Activated CD8-positive, alpha-beta memory T cell treated with anti-CD3 and anti-CD28 coated beads, Interleukin-2, amount 10 ng/mL, durations not matched to agents 7 days and 5 days (primary cell): ENCODE data around the gene AUTS2. TPM values are rescaled to one million over a fixed set of nuclear protein-coding genes. Genes with fewer than 3 reads are reported as not detected.

Source experiments
- ATAC-seq: fragments of 150-1000 bp; cut with Tn5 transposase; one replicate; pipeline ENCODE4 v1.10.0; 2021; ENCODE audit warnings: moderate library complexity
- CTCF ChIA-PET: fragments of 350-600 bp; sonication (Branson Sonifier 250); formaldehyde crosslinking; loops from one replicate; lab custom pipeline; 2021; ENCODE audit warnings: antibody characterized with exemption; lab: Charles Lee
- DNase-seq: peaks from one replicate; pipeline ENCODE4 v3.0.0-alpha.2; 2020
- H3K27ac Mint-ChIP-seq: one replicate; pipeline ENCODE4 v1.8.0; 2021; ENCODE audit warnings: mild to moderate bottlenecking, mixed read lengths
- H3K27me3 Mint-ChIP-seq: one replicate; pipeline ENCODE4 v1.8.0; 2021; ENCODE audit warnings: mixed read lengths
- H3K36me3 Mint-ChIP-seq: one replicate; pipeline ENCODE4 v1.8.0; 2021; ENCODE audit warnings: mild to moderate bottlenecking, mixed read lengths
- H3K4me1 Mint-ChIP-seq: one replicate; pipeline ENCODE4 v1.8.0; 2021; ENCODE audit warnings: mixed read lengths
- H3K4me3 Mint-ChIP-seq: one replicate; pipeline ENCODE4 v1.8.0; 2021; ENCODE audit warnings: mild to moderate bottlenecking, moderate library complexity, mixed read lengths
- H3K9me3 Mint-ChIP-seq: one replicate; pipeline ENCODE4 v1.8.0; 2022; ENCODE audit warnings: low read depth, mixed read lengths
- total RNA-seq, 2 experiments: library from RNA; stranded (reverse); gene quantifications; one replicate each; pipeline ENCODE4 v1.2.3, GENCODE V29; 2021

The AUTS2 gene
- total RNA-seq, 2 experiments from 2014 or later: 9.5 to 24.4 TPM

GRCh38 chr7:70314221-70314620 lies 715.9 kb downstream of the AUTS2 start:
- Mint-ChIP-seq H3K4me1 (peaks cover 37% of the 10 kb centered on the region), H3K27ac (no peak overlapping the region), H3K9me3 (no peaks in the 10 kb centered on the region), H3K27me3 (peaks cover 5% of the 10 kb centered on the region), H3K4me3 (no peak overlapping the region), H3K36me3 (peaks cover 4% of the 10 kb centered on the region)
- CTCF ChIA-PET: no interaction called here
- ATAC-seq (no peak), DNase-seq (no peak)

DNA sequence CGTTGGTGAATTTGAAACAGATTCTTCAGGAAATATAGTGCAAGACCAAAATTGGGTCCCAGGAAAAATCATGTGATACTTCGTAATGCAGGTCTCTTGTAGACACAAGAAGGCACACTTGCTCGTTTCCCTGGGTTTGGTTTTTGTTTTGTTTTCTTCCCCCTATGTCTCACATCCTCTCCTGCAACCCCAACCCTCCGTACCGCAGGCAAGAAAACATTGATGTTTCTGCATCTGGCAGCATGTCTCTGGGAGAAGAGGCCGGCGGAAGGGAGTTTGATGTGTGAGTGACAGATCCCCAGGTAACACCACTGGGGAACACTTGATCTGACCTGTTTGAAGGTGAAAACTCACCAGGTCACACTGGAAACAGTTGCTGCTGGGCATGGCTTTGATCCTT lies 718.5 kb downstream of the AUTS2 start:
- ATAC-seq (peak; percentile 73), DNase-seq (peak; percentile 61)
- no peaks in the 10 kb centered on the region for H3K9me3 Mint-ChIP-seq
- H3K4me3 Mint-ChIP-seq: peak overlapping the region; percentile 17
- peaks cover 4% of the 10 kb centered on the region for H3K36me3 Mint-ChIP-seq
- peaks cover 7% of the 10 kb centered on the region for H3K27me3 Mint-ChIP-seq
- CTCF ChIA-PET: no interaction called here
- peak overlapping the region; percentile 58 for H3K27ac Mint-ChIP-seq
- peaks cover 37% of the 10 kb centered on the region for H3K4me1 Mint-ChIP-seq

- Mint-ChIP-seq H3K36me3 (peaks cover 4% of the 10 kb centered on the region), H3K4me1 (peaks cover 31% of the 10 kb centered on the region), H3K27ac (peak overlapping the region; percentile 58), H3K9me3 (no peaks in the 10 kb centered on the region), H3K4me3 (peak overlapping the region; percentile 17), H3K27me3 (peaks cover 7% of the 10 kb centered on the region)
- ATAC-seq: no peak
- CTCF ChIA-PET: no interaction called here
- no peak for DNase-seq
Measured at GRCh38 chr7:70317356-70317755, 719.1 kb downstream of the AUTS2 start.

GRCh38 chr7:70318511-70318910 lies 720.2 kb downstream of the AUTS2 start:
- Mint-ChIP-seq H3K27ac (no peak overlapping the region), H3K9me3 (no peaks in the 10 kb centered on the region), H3K4me3 (no peak overlapping the region), H3K27me3 (peaks cover 7% of the 10 kb centered on the region), H3K36me3 (peaks cover 4% of the 10 kb centered on the region), H3K4me1 (peaks cover 25% of the 10 kb centered on the region)
- ATAC-seq (peak; percentile 36), DNase-seq (no peak)
- CTCF ChIA-PET: no interaction called here

DNA sequence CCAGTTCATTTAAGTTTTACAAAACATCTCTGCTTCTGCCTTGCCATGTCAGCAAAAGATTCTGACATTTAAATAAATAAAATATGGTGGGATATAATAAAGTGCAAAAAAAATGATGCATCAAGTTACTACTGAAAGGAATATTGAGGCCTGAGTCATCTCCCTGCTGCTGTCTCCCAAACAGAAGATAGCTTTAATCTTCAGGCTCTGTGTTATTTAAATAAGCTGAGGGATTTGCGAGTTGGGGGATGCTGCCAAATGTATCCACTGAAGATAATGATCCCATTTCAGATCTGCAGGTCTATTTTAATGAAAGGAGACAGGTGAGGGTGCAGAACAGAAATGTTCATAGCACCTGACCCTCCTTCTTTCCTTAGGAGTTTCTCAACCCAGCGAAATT lies 720.8 kb downstream of the AUTS2 start:
- CTCF ChIA-PET: no interaction called here
- H3K36me3 Mint-ChIP-seq: peaks cover 4% of the 10 kb centered on the region
- peaks cover 4% of the 10 kb centered on the region for H3K27me3 Mint-ChIP-seq
- H3K4me3 Mint-ChIP-seq: no peak overlapping the region
- ATAC-seq (no peak), DNase-seq (no peak)
- H3K4me1 Mint-ChIP-seq: peaks cover 25% of the 10 kb centered on the region
- H3K27ac Mint-ChIP-seq: no peak overlapping the region
- H3K9me3 Mint-ChIP-seq: no peaks in the 10 kb centered on the region

- CTCF ChIA-PET: no interaction called here
- DNase-seq: no peak
- Mint-ChIP-seq H3K9me3 (no peaks in the 10 kb centered on the region), H3K36me3 (no peaks in the 10 kb centered on the region), H3K27me3 (peaks cover 2% of the 10 kb centered on the region), H3K27ac (no peak overlapping the region), H3K4me3 (no peak overlapping the region), H3K4me1 (peaks cover 23% of the 10 kb centered on the region)
- no peak for ATAC-seq
Measured at GRCh38 chr7:70321016-70321590, 722.8 kb downstream of the AUTS2 start.

- H3K27ac Mint-ChIP-seq: no peak overlapping the region
- ATAC-seq (no peak), DNase-seq (no peak)
- CTCF ChIA-PET: interaction anchor here (1.0 kb wide), 1 partner anchor 375 kb away, joined by 3 read pairs; no protein-coding TSS in a partner anchor
- H3K36me3 Mint-ChIP-seq: no peaks in the 10 kb centered on the region
- no peaks in the 10 kb centered on the region for H3K9me3 Mint-ChIP-seq
- H3K4me3 Mint-ChIP-seq: no peak overlapping the region
- peaks cover 9% of the 10 kb centered on the region for H3K4me1 Mint-ChIP-seq
- peaks cover 2% of the 10 kb centered on the region for H3K27me3 Mint-ChIP-seq
Measured at GRCh38 chr7:70322856-70323255, 724.6 kb downstream of the AUTS2 start.

DNA sequence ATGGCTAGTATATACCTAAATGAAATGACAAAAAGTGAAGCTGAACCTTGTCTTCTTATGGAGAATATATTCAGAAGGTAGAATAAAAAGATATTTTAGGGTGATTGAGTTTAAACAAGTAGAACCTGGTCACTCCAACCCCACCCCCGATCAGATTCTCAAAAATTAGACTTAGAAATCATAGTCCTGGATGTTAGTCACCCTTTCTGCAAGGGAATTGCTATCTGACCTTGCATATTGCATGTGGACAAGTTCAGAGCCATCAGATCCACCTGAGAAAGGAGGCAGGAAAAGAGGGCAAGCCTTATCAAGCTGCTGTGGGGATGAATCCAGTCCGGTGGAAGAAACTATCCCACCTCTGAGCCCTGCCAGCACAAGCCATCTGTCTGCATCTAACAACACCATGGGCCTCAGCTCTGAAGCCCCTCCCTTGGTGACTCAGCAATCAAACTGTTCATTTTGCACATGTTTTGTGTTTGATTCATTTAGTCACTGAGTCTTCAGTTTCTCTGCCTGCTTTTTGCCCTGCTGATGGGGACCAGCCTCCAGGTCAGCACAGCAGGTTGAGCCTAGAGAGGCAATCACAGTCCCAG lies 727.3 kb downstream of the AUTS2 start:
- Mint-ChIP-seq H3K36me3 (no peaks in the 10 kb centered on the region), H3K27ac (no peak overlapping the region)

DNA sequence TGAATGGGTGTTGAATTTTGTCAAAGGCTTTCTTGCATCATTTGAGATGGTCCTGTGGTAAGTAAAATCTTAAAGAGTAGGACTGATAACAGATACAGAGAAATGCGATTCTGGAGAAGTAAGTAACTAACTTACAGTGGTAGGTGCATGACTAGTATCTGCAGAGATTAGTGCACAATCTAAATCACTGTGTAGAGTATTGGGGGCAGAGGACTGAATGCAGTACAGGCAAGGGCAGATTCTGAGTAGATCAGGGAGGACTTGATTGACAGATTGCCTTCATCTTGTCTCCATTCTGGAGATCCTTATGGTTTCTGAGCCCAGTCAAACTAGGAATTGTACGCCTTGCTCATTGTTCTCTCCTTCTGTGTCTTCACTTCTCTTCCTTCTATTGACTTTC lies 736.0 kb downstream of the AUTS2 start:
- Mint-ChIP-seq H3K4me3 (no peak overlapping the region), H3K36me3 (peaks cover 2% of the 10 kb centered on the region), H3K27ac (no peak overlapping the region), H3K4me1 (peaks cover 18% of the 10 kb centered on the region), H3K27me3 (peaks cover 15% of the 10 kb centered on the region), H3K9me3 (peaks cover 4% of the 10 kb centered on the region)
- DNase-seq (no peak), ATAC-seq (no peak)
- CTCF ChIA-PET: interaction anchor here (0.8 kb wide), 1 partner anchor 11 kb away, joined by 3 read pairs; no protein-coding TSS in a partner anchor

More for the DNA sequence above, 727.3 kb downstream of the AUTS2 start:
- CTCF ChIA-PET: no interaction called here
- Mint-ChIP-seq H3K27me3 (no peaks in the 10 kb centered on the region), H3K4me3 (no peak overlapping the region), H3K4me1 (no peaks in the 10 kb centered on the region), H3K9me3 (no peaks in the 10 kb centered on the region)
- ATAC-seq (no peak), DNase-seq (no peak)

DNA sequence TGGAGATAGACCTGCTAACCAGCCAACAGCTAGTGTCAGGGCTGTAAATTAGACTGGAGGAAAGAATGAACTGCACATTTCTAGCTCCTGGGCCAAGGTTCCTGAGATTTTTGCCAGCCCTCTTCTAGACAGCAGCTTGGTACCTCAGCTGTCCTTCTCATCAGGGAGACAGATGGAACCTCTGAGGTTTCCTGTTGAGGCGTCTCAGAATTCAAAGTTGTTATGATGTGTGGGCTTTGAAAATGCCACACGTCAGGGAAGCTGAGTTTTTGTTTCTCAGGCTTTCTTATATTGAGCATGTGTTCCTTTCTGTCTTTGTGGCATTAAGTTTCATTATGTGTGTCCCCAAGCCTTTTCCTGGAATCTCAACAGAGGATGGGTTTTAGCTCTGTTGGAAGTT lies 736.6 kb downstream of the AUTS2 start:
- H3K4me1 Mint-ChIP-seq: peaks cover 18% of the 10 kb centered on the region
- peak overlapping the region; percentile 4 for H3K27ac Mint-ChIP-seq
- DNase-seq: peak; percentile 43
- no peak overlapping the region for H3K4me3 Mint-ChIP-seq
- H3K36me3 Mint-ChIP-seq: peaks cover 2% of the 10 kb centered on the region
- CTCF ChIA-PET: no interaction called here
- peaks cover 19% of the 10 kb centered on the region for H3K27me3 Mint-ChIP-seq
- peak; percentile 74 for ATAC-seq
- peaks cover 4% of the 10 kb centered on the region for H3K9me3 Mint-ChIP-seq

DNA sequence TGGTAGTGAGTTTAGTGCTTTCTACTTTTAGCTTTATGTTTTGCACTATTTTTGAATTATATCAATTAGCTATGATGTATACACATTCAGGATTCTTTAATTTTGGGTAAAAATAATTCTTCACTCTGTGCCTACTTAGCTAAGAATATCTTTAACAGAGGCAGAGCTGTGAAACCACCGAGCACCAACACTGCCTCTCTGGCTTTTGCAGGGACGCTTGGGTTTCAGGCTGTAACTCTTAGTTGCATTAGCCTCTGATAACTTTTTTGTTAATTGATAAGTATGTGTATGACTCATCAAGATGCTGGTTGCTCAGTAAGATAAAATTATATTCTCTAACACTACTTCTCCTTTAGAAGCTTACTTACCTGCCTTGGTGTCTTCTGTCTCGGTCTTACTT lies 738.3 kb downstream of the AUTS2 start:
- no peak for DNase-seq
- H3K4me1 Mint-ChIP-seq: peaks cover 18% of the 10 kb centered on the region
- H3K4me3 Mint-ChIP-seq: no peak overlapping the region
- CTCF ChIA-PET: no interaction called here
- peaks cover 2% of the 10 kb centered on the region for H3K36me3 Mint-ChIP-seq
- H3K27ac Mint-ChIP-seq: no peak overlapping the region
- H3K9me3 Mint-ChIP-seq: peaks cover 4% of the 10 kb centered on the region
- H3K27me3 Mint-ChIP-seq: peaks cover 28% of the 10 kb centered on the region
- no peak for ATAC-seq

GRCh38 chr7:70338015-70338414 lies 739.7 kb downstream of the AUTS2 start:
- H3K27me3 Mint-ChIP-seq: peaks cover 26% of the 10 kb centered on the region

DNA sequence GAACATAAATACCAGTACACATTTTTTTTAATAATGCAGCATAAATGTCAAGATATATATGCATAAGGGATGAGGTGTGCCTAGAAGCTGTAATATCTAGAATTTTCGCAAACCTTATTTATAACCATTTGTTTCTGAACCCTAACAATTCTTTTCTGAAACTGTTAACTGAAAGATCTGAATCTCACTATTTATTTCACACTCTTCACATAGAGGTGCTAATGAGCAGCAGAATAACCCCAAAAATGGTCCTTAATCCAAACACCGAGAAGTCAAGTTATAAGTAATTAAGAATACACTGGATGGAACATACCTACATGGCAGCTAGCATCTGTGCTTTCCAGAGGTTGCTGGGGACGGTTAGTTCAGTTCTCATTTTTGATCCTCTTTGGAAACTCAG lies 742.0 kb downstream of the AUTS2 start:
- no peaks in the 10 kb centered on the region for H3K9me3 Mint-ChIP-seq
- ATAC-seq (no peak), DNase-seq (no peak)
- H3K4me3 Mint-ChIP-seq: no peak overlapping the region
- no peak overlapping the region for H3K27ac Mint-ChIP-seq
- peaks cover 33% of the 10 kb centered on the region for H3K27me3 Mint-ChIP-seq
- CTCF ChIA-PET: no interaction called here
- H3K4me1 Mint-ChIP-seq: peaks cover 5% of the 10 kb centered on the region
- H3K36me3 Mint-ChIP-seq: no peaks in the 10 kb centered on the region

More at GRCh38 chr7:70338015-70338414, 739.7 kb downstream of the AUTS2 start:
- H3K9me3 Mint-ChIP-seq: peaks cover 1% of the 10 kb centered on the region
- H3K4me3 Mint-ChIP-seq: no peak overlapping the region
- peaks cover 18% of the 10 kb centered on the region for H3K4me1 Mint-ChIP-seq
- DNase-seq: no peak
- H3K36me3 Mint-ChIP-seq: peaks cover 1% of the 10 kb centered on the region
- H3K27ac Mint-ChIP-seq: no peak overlapping the region
- CTCF ChIA-PET: no interaction called here
- ATAC-seq: no peak

GRCh38 chr7:70341446-70341845 lies 743.2 kb downstream of the AUTS2 start:
- no peaks in the 10 kb centered on the region for H3K36me3 Mint-ChIP-seq
- no peak overlapping the region for H3K4me3 Mint-ChIP-seq
- ATAC-seq (no peak), DNase-seq (no peak)
- CTCF ChIA-PET: no interaction called here
- H3K4me1 Mint-ChIP-seq: no peaks in the 10 kb centered on the region
- H3K9me3 Mint-ChIP-seq: no peaks in the 10 kb centered on the region
- H3K27ac Mint-ChIP-seq: no peak overlapping the region
- peaks cover 40% of the 10 kb centered on the region for H3K27me3 Mint-ChIP-seq
